Measurements from ENCODE around the gene ZNF174.

The ZNF174 gene

GRCh38 chr16:3439637-3440036 lies 38.6 kb downstream of the ZNF174 start:
- DNase-seq (ENCODE audit: low read depth), result no peak
- no peak for TF ChIP-seq CTCF (conservative IDR thresholded peaks at IDR 0.05; ENCODE audit: low read depth, low read length)
- no peak overlapping the region for H3K4me3 ChIP-seq (ENCODE audit: low read length)

- DNase-seq (ENCODE audit: low read depth), result peak; percentile 78
- TF ChIP-seq CTCF (conservative IDR thresholded peaks at IDR 0.05; ENCODE audit: low read depth, low read length), result no peak
- peak within 1 kb of the TSS; percentile 84 for H3K4me3 ChIP-seq (ENCODE audit: low read length)
Observed at GRCh38 chr16:3443108-3444031, 42.4 kb downstream of the ZNF174 start, which contains the start of the genes NAA60 and ZNF597. NAA60 (plus strand) TSS chr16:3443680; CDS start chr16:3476228, 32,548 bp downstream. ZNF597 (minus strand) TSS chr16:3443504; CDS start chr16:3443153, 351 bp downstream.

- H3K4me3 ChIP-seq (ENCODE audit: low read length), result peak overlapping the region; percentile 84
- no peak for TF ChIP-seq CTCF (conservative IDR thresholded peaks at IDR 0.05; ENCODE audit: low read depth, low read length)
- no peak for DNase-seq (ENCODE audit: low read depth)
Observed at GRCh38 chr16:3444032-3444388, 43.0 kb downstream of the ZNF174 start.

GRCh38 chr16:3454093-3454492 lies 53.1 kb downstream of the ZNF174 start:
- TF ChIP-seq CTCF (conservative IDR thresholded peaks at IDR 0.05; ENCODE audit: low read depth, low read length), result no peak

GRCh38 chr16:3454631-3455147 lies 53.7 kb downstream of the ZNF174 start:
- DNase-seq (ENCODE audit: low read depth), result no peak
- no peak for TF ChIP-seq CTCF (conservative IDR thresholded peaks at IDR 0.05; ENCODE audit: low read depth, low read length)
- H3K4me3 ChIP-seq (ENCODE audit: low read length), result no peak overlapping the region

More at GRCh38 chr16:3454093-3454492, 53.1 kb downstream of the ZNF174 start:
- H3K4me3 ChIP-seq (ENCODE audit: low read length), result no peak overlapping the region
- no peak for DNase-seq (ENCODE audit: low read depth)

GRCh38 chr16:3457434-3458252 lies 56.6 kb downstream of the ZNF174 start:
- H3K4me3 ChIP-seq (ENCODE audit: low read length), result peak overlapping the region; percentile 87
- TF ChIP-seq CTCF (conservative IDR thresholded peaks at IDR 0.05; ENCODE audit: low read depth, low read length), result peak; percentile 45
- DNase-seq (ENCODE audit: low read depth), result no peak

Measured in retinal pigment epithelial cell (primary cell).